K562 (cell line): ENCODE results near the gene HEPACAM. TPM values are rescaled to one million over a fixed set of nuclear protein-coding genes. Genes with fewer than 3 reads are reported as not detected.

ENCODE experiments used
- BRF1 ChIP-seq: IDR thresholded peaks from 3 replicates; pipeline ENCODE4 v1.6.1; 2011; ENCODE audit warnings: borderline replicate concordance, mild to moderate bottlenecking; ENCODE audit not compliant: insufficient read length; ENCODE audit errors: extremely low read depth
- CEBPZ ChIP-seq: fragments of 150-350 bp; IDR thresholded peaks from 2 replicates; pipeline ENCODE4 v1.6.1; 2014; ENCODE audit warnings: low read depth, mild to moderate bottlenecking, low read length, borderline replicate concordance
- CTCF ChIP-seq, 3 experiments: IDR thresholded peaks in 2 of 3; conservative IDR thresholded peaks in 1 of 3; 2 replicates each; pipeline ENCODE4 v1.5.1; 2011 to 2012; ENCODE audit warnings: low read length in 3 of 3, mild to moderate bottlenecking in 3 of 3, control low read depth in 2 of 3, improper control_type of control experiment in 1 of 3, inconsistent platforms in 1 of 3, low read depth in 1 of 3, mixed read lengths in 1 of 3, moderate library complexity in 1 of 3; ENCODE audit not compliant: insufficient read depth in 2 of 3
- DEAF1 ChIP-seq: fragments of 450-650 bp; formaldehyde crosslinking; IDR thresholded peaks from 2 replicates; pipeline ENCODE4 v1.4.0; 2020; ENCODE audit warnings: mild to moderate bottlenecking, moderate library complexity
- ELF2 ChIP-seq: fragments of 250-450 bp; sonication (Bioruptor Pico); IDR thresholded peaks from 2 replicates; pipeline ENCODE4 v1.5.0; 2021; ENCODE audit warnings: mild to moderate bottlenecking
- NR4A1 ChIP-seq, 2 experiments: fragments of 250-450 bp in 1 of 2; fragments of 450-650 bp in 1 of 2; sonication (Bioruptor Pico) in 1 of 2; IDR thresholded peaks; 2 replicates each; pipeline versions ENCODE4 v1.4.0 to v1.6.1; 2016 to 2020; ENCODE audit warnings: mild to moderate bottlenecking in 2 of 2, missing compliant biosample characterization in 1 of 2, missing genetic modification characterization in 1 of 2, moderate library complexity in 1 of 2
- PML ChIP-seq: IDR thresholded peaks from 2 replicates; pipeline ENCODE4 v1.6.1; 2012; ENCODE audit warnings: low read length, inconsistent platforms
- POLR2AphosphoS5 ChIP-seq: IDR thresholded peaks from 2 replicates; pipeline ENCODE4 v1.6.1; 2011; ENCODE audit warnings: mild to moderate bottlenecking, low read depth, low read length, moderate library complexity; ENCODE audit not compliant: control insufficient read depth, insufficient read depth
- POLR2G ChIP-seq: fragments of 200-400 bp; formaldehyde crosslinking; IDR thresholded peaks from 2 replicates; pipeline ENCODE4 v1.6.1; 2017; ENCODE audit warnings: low read depth, mild to moderate bottlenecking, antibody characterized with exemption, low read length, moderate library complexity
- RAD21 ChIP-seq, 2 experiments: fragments of 250-450 bp in 1 of 2; fragments of 450-650 bp in 1 of 2; sonication (Bioruptor Pico) in 1 of 2; formaldehyde crosslinking in 1 of 2; IDR thresholded peaks in 1 of 2; conservative IDR thresholded peaks in 1 of 2; 2 replicates each; pipeline versions ENCODE4 v1.4.0 to v1.8.0; 2020 to 2022; ENCODE audit warnings: mild to moderate bottlenecking in 2 of 2, moderate library complexity in 1 of 2
- RUNX1 ChIP-seq: sonication (generic); IDR thresholded peaks from 2 replicates; pipeline ENCODE4 v1.6.1; 2016; ENCODE audit warnings: antibody characterized with exemption, low read depth
- SMARCA5 ChIP-seq: fragments of 450-650 bp; IDR thresholded peaks from 2 replicates; pipeline ENCODE4 v1.6.1; 2016
- TEAD1 ChIP-seq, 2 experiments: fragments of 450-650 bp in 1 of 2; sonication (generic) in 1 of 2; formaldehyde crosslinking; IDR thresholded peaks; 2 replicates each; pipeline versions ENCODE4 v1.4.0 to v1.8.0; 2020 to 2022; ENCODE audit warnings: mild to moderate bottlenecking in 2 of 2, missing genetic modification reagents in 1 of 2
- ZNF280B ChIP-seq: fragments of 250-450 bp; sonication (Bioruptor Pico); IDR thresholded peaks from 2 replicates; pipeline ENCODE4 v1.5.1; 2021; ENCODE audit warnings: mild to moderate bottlenecking
- ZNF644 ChIP-seq: fragments of 200-800 bp; sonication (Bioruptor generic); IDR thresholded peaks from 2 replicates; pipeline ENCODE4 v1.6.1; 2016; ENCODE audit warnings: low read depth, missing genetic modification characterization, missing compliant biosample characterization
- ZNF764 ChIP-seq: fragments of 250-450 bp; sonication (Bioruptor Pico); IDR thresholded peaks from 2 replicates; pipeline ENCODE4 v1.4.0; 2020; ENCODE audit warnings: low read depth, mild to moderate bottlenecking, moderate library complexity
- polyA plus RNA-seq, 8 experiments: library from polyadenylated mRNA; depleted of rRNA in 4 of 8; stranded (reverse) in 5 of 8; unstranded in 3 of 8; fragments of >200 nt; fragmentation: Nextera tagmentation in 2 of 8; fragmentation: Illumina TruSeq in 1 of 8; extraction: Ambion mirVana in 2 of 8; extraction: Trizol in 1 of 8; gene quantifications; 2 replicates each; pipeline versions ENCODE4 v1.2.1 to v1.2.3, GENCODE V29; 2011 to 2014; ENCODE audit warnings: inconsistent platforms in 1 of 8, missing spikeins in 1 of 8
- total RNA-seq, 7 experiments: library from RNA; depleted of rRNA in 6 of 7; stranded (reverse); fragments of >200 nt in 6 of 7; fragmentation: Illumina TruSeq in 2 of 7; extraction: Trizol in 2 of 7; gene quantifications; 2 replicates each; pipeline versions ENCODE4 v1.2.1 to v1.2.3, GENCODE V29; 2011 to 2021; ENCODE audit warnings: low replicate concordance in 1 of 7
- TF ChIP-seq, protein P1 (sequence below): fragments of 450-650 bp; formaldehyde crosslinking; IDR thresholded peaks from 2 replicates; pipeline ENCODE4 v1.4.0; 2020; ENCODE audit warnings: mild to moderate bottlenecking, moderate library complexity

Gene HEPACAM
- total and polyA plus RNA-seq, 9 of the 15 experiments (the other 6 are each of a cell fraction or from before 2014, with no cell fraction given): not detected

- no peak for TF ChIP-seq ZNF280B
- no peak for TF ChIP-seq PML
- TF ChIP-seq POLR2G: no peak
- TF ChIP-seq CEBPZ: no peak
- TF ChIP-seq, protein P1, sequence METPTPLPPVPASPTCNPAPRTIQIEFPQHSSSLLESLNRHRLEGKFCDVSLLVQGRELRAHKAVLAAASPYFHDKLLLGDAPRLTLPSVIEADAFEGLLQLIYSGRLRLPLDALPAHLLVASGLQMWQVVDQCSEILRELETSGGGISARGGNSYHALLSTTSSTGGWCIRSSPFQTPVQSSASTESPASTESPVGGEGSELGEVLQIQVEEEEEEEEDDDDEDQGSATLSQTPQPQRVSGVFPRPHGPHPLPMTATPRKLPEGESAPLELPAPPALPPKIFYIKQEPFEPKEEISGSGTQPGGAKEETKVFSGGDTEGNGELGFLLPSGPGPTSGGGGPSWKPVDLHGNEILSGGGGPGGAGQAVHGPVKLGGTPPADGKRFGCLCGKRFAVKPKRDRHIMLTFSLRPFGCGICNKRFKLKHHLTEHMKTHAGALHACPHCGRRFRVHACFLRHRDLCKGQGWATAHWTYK (CRISPR knock-in tag): no peak
- TF ChIP-seq RAD21 (CRISPR knock-in tag; conservative IDR thresholded peaks at IDR 0.05 in 1 of 2, IDR thresholded peaks at IDR 0.05 in 1 of 2): peak; percentile 95 to 96
- no peak for TF ChIP-seq SMARCA5
- no peak for TF ChIP-seq NR4A1 (CRISPR knock-in tag; IDR thresholded peaks at IDR 0.05)
- no peak for TF ChIP-seq NR4A1 (tag; IDR thresholded peaks at IDR 0.05)
- TF ChIP-seq BRF1: no peak
- TF ChIP-seq RUNX1: no peak
- TF ChIP-seq CTCF (IDR thresholded peaks at IDR 0.05 in 2 of 3, conservative IDR thresholded peaks at IDR 0.05 in 1 of 3; ENCODE audit: insufficient read depth in 2 of 3, low read depth in 1 of 3, low read length in 3 of 3): peak; percentile 67 to 89 (median 72)
- no peak for TF ChIP-seq ZNF764 (CRISPR knock-in tag)
- no peak for TF ChIP-seq POLR2AphosphoS5
- TF ChIP-seq ZNF644 (tag): no peak
- no peak for TF ChIP-seq ELF2 (CRISPR knock-in tag)
- no peak for TF ChIP-seq TEAD1 (CRISPR knock-in tag; IDR thresholded peaks at IDR 0.05)
- TF ChIP-seq DEAF1 (CRISPR knock-in tag): peak; percentile 94
These were observed 26.2 kb upstream of the HEPACAM start (continued) for GRCh38 chr11:124961972-124962609.
